Natural killer cell (primary cell): ENCODE data around the gene ADGRG7. TPM values are rescaled to one million over a fixed set of nuclear protein-coding genes. Genes with fewer than 3 reads are reported as not detected.

Experiments used
- ATAC-seq, 3 donors: fragments of 150-1000 bp in 2 of 3; fragments of 200-7000 bp in 1 of 3; cut with Tn5 transposase; 1 replicate in 1 of 3; 2 replicates in 2 of 3; pipeline ENCODE4 v1.10.0; 2021; ENCODE audit warnings: mild to moderate bottlenecking in 2 of 3, moderate library complexity in 2 of 3
- DNase-seq, 2 donors: peaks; one replicate each; pipeline versions ENCODE4 v3.0.0 to v3.0.0-alpha.2; 2013 to 2021; ENCODE audit warnings: mixed read lengths in 1 of 2
- H3K27ac ChIP-seq: one replicate; pipeline ENCODE4 v1.5.1; 2013; ENCODE audit warnings: mild to moderate bottlenecking, low read length
- H3K27me3 ChIP-seq: one replicate; pipeline ENCODE4 v1.6.1; 2013; ENCODE audit warnings: low read length; ENCODE audit not compliant: control insufficient read depth, insufficient read depth
- H3K36me3 ChIP-seq: one replicate; pipeline ENCODE4 v1.6.1; 2013; ENCODE audit warnings: low read length; ENCODE audit not compliant: control insufficient read depth, insufficient read depth
- H3K4me1 ChIP-seq: one replicate; pipeline ENCODE4 v1.6.1; 2013; ENCODE audit warnings: low read length; ENCODE audit not compliant: control insufficient read depth, insufficient read depth
- H3K4me3 ChIP-seq: one replicate; pipeline ENCODE4 v1.5.1; 2013; ENCODE audit warnings: low read length
- H3K9me3 ChIP-seq: one replicate; pipeline ENCODE4 v1.6.1; 2013; ENCODE audit warnings: low read length; ENCODE audit not compliant: control insufficient read depth, insufficient read depth
- H3K27ac Mint-ChIP-seq, 2 donors: one replicate each; pipeline ENCODE4 v1.8.0; 2022; ENCODE audit warnings: mild to moderate bottlenecking in 2 of 2, mixed read lengths in 2 of 2, moderate library complexity in 1 of 2
- H3K27me3 Mint-ChIP-seq, 2 donors: one replicate each; pipeline ENCODE4 v1.8.0; 2022; ENCODE audit warnings: low read depth in 2 of 2, mixed read lengths in 2 of 2
- H3K36me3 Mint-ChIP-seq: one replicate; pipeline ENCODE4 v1.8.0; 2022; ENCODE audit warnings: mixed read lengths
- H3K4me1 Mint-ChIP-seq, 2 donors: one replicate each; pipeline ENCODE4 v1.8.0; 2022; ENCODE audit warnings: mixed read lengths in 2 of 2
- H3K4me3 Mint-ChIP-seq: one replicate; pipeline ENCODE4 v1.8.0; 2022; ENCODE audit warnings: mild to moderate bottlenecking, moderate library complexity, mixed read lengths
- H3K9me3 Mint-ChIP-seq, 2 donors: one replicate each; pipeline ENCODE4 v1.8.0; 2022; ENCODE audit warnings: mixed read lengths in 2 of 2
- WGBS: methylation state at CpG from one replicate; pipeline ENCODE4 v1.1.7; 2013; ENCODE audit warnings: missing lambda C conversion rate; ENCODE audit not compliant: insufficient coverage; 5-methylcytosine and 5-hydroxymethylcytosine counted together
- intact Hi-C: fragments of 100-400 bp; cut with micrococcal nuclease; formaldehyde crosslinking; loops from one replicate; pipeline ENCODE4 v1.14.2; 2022
- total RNA-seq, 4 donors: library from RNA; stranded (reverse); fragments of 120-200 nt in 1 of 4; gene quantifications; one replicate each; pipeline versions ENCODE4 v1.2.3 to v1.2.4, GENCODE V29; 2013 to 2022
- TF ChIP-seq, protein P1 (sequence below): fragments of 200-600 bp; IDR thresholded peaks from one replicate; pipeline ENCODE4 v1.8.0; 2022; ENCODE audit warnings: antibody characterized with exemption

The ADGRG7 gene
- total RNA-seq, 3 donors from 2014 or later (not counting 1 experiment from before 2014, with no cell fraction given), result not detected

- ATAC-seq (no peak), DNase-seq (no peak)
- no peak overlapping the region for H3K27ac Mint-ChIP-seq
- 93% methylated on average over 4 of the region's 4 CpGs for WGBS
- no peaks in the 10 kb centered on the region for H3K9me3 ChIP-seq
- H3K9me3 Mint-ChIP-seq, result no peaks in the 10 kb centered on the region
- H3K36me3 ChIP-seq, result no peaks in the 10 kb centered on the region
- no peaks in the 10 kb centered on the region for H3K4me1 ChIP-seq
- intact Hi-C loops, result no loop called here
- H3K27ac ChIP-seq, result no peak overlapping the region
- H3K4me3 ChIP-seq, result no peak overlapping the region
- H3K4me3 Mint-ChIP-seq, result no peak overlapping the region
- no peaks in the 10 kb centered on the region for H3K36me3 Mint-ChIP-seq
- H3K4me1 Mint-ChIP-seq, result no peaks in the 10 kb centered on the region
- TF ChIP-seq, protein P1, sequence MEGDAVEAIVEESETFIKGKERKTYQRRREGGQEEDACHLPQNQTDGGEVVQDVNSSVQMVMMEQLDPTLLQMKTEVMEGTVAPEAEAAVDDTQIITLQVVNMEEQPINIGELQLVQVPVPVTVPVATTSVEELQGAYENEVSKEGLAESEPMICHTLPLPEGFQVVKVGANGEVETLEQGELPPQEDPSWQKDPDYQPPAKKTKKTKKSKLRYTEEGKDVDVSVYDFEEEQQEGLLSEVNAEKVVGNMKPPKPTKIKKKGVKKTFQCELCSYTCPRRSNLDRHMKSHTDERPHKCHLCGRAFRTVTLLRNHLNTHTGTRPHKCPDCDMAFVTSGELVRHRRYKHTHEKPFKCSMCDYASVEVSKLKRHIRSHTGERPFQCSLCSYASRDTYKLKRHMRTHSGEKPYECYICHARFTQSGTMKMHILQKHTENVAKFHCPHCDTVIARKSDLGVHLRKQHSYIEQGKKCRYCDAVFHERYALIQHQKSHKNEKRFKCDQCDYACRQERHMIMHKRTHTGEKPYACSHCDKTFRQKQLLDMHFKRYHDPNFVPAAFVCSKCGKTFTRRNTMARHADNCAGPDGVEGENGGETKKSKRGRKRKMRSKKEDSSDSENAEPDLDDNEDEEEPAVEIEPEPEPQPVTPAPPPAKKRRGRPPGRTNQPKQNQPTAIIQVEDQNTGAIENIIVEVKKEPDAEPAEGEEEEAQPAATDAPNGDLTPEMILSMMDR, result no peak
- H3K27me3 ChIP-seq, result no peaks in the 10 kb centered on the region
- H3K27me3 Mint-ChIP-seq, result peaks cover 0 to 3% of the 10 kb centered on the region in 2 donors
Observed at GRCh38 chr3:100562224-100562857, 47.1 kb upstream of the ADGRG7 start.

DNA sequence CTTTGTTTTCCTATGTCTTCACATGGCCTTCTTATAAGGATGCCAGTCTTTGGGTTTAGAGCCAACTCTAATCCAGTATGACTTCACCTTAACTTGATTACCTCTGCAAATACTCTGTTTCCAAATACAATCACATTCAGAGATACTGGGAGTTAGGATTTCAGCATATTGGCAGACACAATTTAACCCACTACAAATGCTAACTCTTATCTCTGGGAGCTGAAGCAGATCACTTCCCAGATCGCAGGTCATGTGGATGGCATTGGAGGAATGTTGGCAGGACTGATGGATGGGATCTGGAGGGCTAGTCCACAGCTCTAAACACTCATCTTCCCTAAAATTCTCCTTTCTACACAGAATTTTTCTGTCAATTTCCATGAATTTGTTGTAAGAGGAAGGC lies 46.2 kb upstream of the ADGRG7 start:
- H3K4me3 Mint-ChIP-seq, result no peak overlapping the region
- no peaks in the 10 kb centered on the region for H3K4me1 ChIP-seq
- H3K4me1 Mint-ChIP-seq, result no peaks in the 10 kb centered on the region
- H3K36me3 ChIP-seq, result no peaks in the 10 kb centered on the region
- no peak overlapping the region for H3K27ac ChIP-seq
- no peaks in the 10 kb centered on the region for H3K27me3 Mint-ChIP-seq
- no peaks in the 10 kb centered on the region for H3K27me3 ChIP-seq
- H3K9me3 ChIP-seq, result no peaks in the 10 kb centered on the region
- DNase-seq (no peak), ATAC-seq (no peak)
- no peak overlapping the region for H3K4me3 ChIP-seq
- intact Hi-C loops, result no loop called here
- H3K36me3 Mint-ChIP-seq, result no peaks in the 10 kb centered on the region
- H3K9me3 Mint-ChIP-seq, result no peaks in the 10 kb centered on the region
- H3K27ac Mint-ChIP-seq, result no peak overlapping the region
- TF ChIP-seq, protein P1, result no peak
- WGBS, result no CpG with 5 or more reads among the region's 1 CpG

DNA sequence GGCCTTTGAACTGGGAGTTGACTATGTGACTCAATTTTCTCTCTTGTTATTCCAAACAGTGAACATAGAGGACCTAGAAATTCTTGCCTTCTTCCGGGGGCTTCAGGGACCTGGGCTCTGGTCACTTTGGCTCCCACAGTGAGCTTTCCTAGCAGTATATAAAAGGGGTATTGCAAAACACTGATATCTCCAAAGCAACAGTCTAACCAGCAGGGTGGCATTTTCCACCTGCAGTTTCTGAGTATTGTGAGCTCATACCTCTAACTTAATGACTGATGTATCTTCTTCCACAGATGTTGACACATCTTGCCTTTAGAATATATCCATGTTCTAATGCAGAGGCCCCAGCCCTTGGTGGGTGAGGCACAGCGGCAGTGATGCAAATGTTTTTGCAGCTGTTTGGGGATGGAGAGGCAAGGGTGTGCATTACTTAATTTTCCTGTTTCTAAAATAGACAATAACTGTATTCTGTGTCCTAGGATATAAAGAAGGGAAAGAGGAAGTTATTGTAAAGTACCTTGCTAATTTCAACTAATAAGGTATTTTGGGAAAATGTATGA lies 45.7 kb upstream of the ADGRG7 start:
- WGBS, result 100% methylated on average over 1 of the region's 2 CpGs
- Mint-ChIP-seq H3K4me1 (no peaks in the 10 kb centered on the region), H3K4me3 (no peak overlapping the region), H3K9me3 (no peaks in the 10 kb centered on the region), H3K27ac (no peak overlapping the region), H3K27me3 (no peaks in the 10 kb centered on the region), H3K36me3 (no peaks in the 10 kb centered on the region)
- DNase-seq (no peak), ATAC-seq (no peak)
- Histone ChIP-seq H3K9me3 (no peaks in the 10 kb centered on the region), H3K27ac (no peak overlapping the region), H3K36me3 (no peaks in the 10 kb centered on the region), H3K27me3 (no peaks in the 10 kb centered on the region), H3K4me3 (no peak overlapping the region), H3K4me1 (no peaks in the 10 kb centered on the region)
- TF ChIP-seq, protein P1, result no peak
- intact Hi-C loops, result no loop called here

DNA sequence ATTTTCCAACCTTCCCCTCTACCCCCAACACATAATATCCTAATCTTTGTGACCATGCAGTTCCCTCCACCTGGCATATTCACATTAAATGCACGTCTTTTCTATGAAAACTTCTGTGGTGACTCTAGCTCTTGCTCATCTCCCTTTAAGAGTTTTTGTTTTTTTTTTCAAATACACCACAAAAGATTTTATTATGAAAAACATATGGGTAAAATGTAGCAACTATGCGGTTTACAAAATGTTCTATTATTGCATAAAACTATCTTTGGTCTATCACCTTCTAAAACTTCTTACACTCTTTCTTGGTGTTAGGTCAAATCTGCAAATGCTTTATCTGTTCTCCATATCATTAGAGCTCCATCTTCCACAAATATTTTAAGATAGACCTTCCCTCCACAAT lies 38.6 kb upstream of the ADGRG7 start:
- no peaks in the 10 kb centered on the region for H3K9me3 ChIP-seq
- H3K27ac Mint-ChIP-seq, result no peak overlapping the region
- DNase-seq, result no peak
- H3K9me3 Mint-ChIP-seq, result no peaks in the 10 kb centered on the region
- no peaks in the 10 kb centered on the region for H3K27me3 ChIP-seq
- TF ChIP-seq, protein P1, result no peak
- no peaks in the 10 kb centered on the region for H3K4me1 Mint-ChIP-seq
- peaks cover 4 to 22% of the 10 kb centered on the region in 2 donors for H3K27me3 Mint-ChIP-seq
- H3K4me3 Mint-ChIP-seq, result no peak overlapping the region
- no peak for ATAC-seq
- intact Hi-C loops, result no loop called here
- H3K4me1 ChIP-seq, result no peaks in the 10 kb centered on the region
- no peaks in the 10 kb centered on the region for H3K36me3 Mint-ChIP-seq
- H3K36me3 ChIP-seq, result no peaks in the 10 kb centered on the region
- H3K27ac ChIP-seq, result no peak overlapping the region
- H3K4me3 ChIP-seq, result no peak overlapping the region
- 90% methylated on average over 2 of the region's 2 CpGs for WGBS
